Measurements from ENCODE around the gene ABHD17A. TPM values are rescaled to one million over a fixed set of nuclear protein-coding genes. Genes with fewer than 3 reads are reported as not detected.

The ABHD17A gene
- total RNA-seq, 1 experiment from 2014 or later, result 102 TPM

GRCh38 chr19:1852581-1853128 is 32.6 kb downstream of the ABHD17A start:
- no peaks in the 10 kb centered on the region for H3K27me3 ChIP-seq (ENCODE audit: low read length)
- no peaks in the 10 kb centered on the region for H3F3A ChIP-seq (ENCODE audit: low read length, unreplicated experiment)
- no peaks in the 10 kb centered on the region for H3K36me3 ChIP-seq (ENCODE audit: low read depth, low read length)
- CTCF ChIA-PET, result no interaction called here
- peaks cover 39% of the 10 kb centered on the region for H3K79me2 ChIP-seq (ENCODE audit: low read length)
- DNase-seq (no peak), ATAC-seq (no peak)
- no peak for TF ChIP-seq EZH2phosphoT487 (IDR thresholded peaks at IDR 0.05; ENCODE audit: borderline replicate concordance, low read length)
- TF ChIP-seq EZH2 (IDR thresholded peaks at IDR 0.05; ENCODE audit: low read length, unreplicated experiment), result no peak
- TF ChIP-seq, protein P1, sequence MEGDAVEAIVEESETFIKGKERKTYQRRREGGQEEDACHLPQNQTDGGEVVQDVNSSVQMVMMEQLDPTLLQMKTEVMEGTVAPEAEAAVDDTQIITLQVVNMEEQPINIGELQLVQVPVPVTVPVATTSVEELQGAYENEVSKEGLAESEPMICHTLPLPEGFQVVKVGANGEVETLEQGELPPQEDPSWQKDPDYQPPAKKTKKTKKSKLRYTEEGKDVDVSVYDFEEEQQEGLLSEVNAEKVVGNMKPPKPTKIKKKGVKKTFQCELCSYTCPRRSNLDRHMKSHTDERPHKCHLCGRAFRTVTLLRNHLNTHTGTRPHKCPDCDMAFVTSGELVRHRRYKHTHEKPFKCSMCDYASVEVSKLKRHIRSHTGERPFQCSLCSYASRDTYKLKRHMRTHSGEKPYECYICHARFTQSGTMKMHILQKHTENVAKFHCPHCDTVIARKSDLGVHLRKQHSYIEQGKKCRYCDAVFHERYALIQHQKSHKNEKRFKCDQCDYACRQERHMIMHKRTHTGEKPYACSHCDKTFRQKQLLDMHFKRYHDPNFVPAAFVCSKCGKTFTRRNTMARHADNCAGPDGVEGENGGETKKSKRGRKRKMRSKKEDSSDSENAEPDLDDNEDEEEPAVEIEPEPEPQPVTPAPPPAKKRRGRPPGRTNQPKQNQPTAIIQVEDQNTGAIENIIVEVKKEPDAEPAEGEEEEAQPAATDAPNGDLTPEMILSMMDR (conservative IDR thresholded peaks at IDR 0.05; ENCODE audit: low read depth, low read length), result no peak
- no peak overlapping the region for H3K4me2 ChIP-seq (ENCODE audit: low read length)
- no peaks in the 10 kb centered on the region for H3K9me2 ChIP-seq (replicated peaks; ENCODE audit: low read length)
- no peak overlapping the region for H3K9ac ChIP-seq (ENCODE audit: low read length)
- intact Hi-C loops (cut with micrococcal nuclease), result no loop called here
- H3K4me3 ChIP-seq (ENCODE audit: low read length), result no peak overlapping the region
- 0 out of 2 replicates have a peak, but pooled peaks cover 4% of the 10 kb centered on the region for H4K20me1 ChIP-seq (ENCODE audit: low read length)
- POLR2A ChIA-PET (ENCODE audit: unreplicated experiment), result no interaction called here
- BruUV-seq (replicated peaks), result no TSS peak
- H3K4me1 ChIP-seq (ENCODE audit: insufficient read depth, low read length), result peaks cover 5% of the 10 kb centered on the region; the same call in 1 of the 2 replicates
- H2AFZ ChIP-seq (ENCODE audit: low read length), result no peak overlapping the region
- H3K9me3 ChIP-seq (ENCODE audit: low read length), result no peaks in the 10 kb centered on the region
- no peak overlapping the region for H3K27ac ChIP-seq (ENCODE audit: low read length)

DNA sequence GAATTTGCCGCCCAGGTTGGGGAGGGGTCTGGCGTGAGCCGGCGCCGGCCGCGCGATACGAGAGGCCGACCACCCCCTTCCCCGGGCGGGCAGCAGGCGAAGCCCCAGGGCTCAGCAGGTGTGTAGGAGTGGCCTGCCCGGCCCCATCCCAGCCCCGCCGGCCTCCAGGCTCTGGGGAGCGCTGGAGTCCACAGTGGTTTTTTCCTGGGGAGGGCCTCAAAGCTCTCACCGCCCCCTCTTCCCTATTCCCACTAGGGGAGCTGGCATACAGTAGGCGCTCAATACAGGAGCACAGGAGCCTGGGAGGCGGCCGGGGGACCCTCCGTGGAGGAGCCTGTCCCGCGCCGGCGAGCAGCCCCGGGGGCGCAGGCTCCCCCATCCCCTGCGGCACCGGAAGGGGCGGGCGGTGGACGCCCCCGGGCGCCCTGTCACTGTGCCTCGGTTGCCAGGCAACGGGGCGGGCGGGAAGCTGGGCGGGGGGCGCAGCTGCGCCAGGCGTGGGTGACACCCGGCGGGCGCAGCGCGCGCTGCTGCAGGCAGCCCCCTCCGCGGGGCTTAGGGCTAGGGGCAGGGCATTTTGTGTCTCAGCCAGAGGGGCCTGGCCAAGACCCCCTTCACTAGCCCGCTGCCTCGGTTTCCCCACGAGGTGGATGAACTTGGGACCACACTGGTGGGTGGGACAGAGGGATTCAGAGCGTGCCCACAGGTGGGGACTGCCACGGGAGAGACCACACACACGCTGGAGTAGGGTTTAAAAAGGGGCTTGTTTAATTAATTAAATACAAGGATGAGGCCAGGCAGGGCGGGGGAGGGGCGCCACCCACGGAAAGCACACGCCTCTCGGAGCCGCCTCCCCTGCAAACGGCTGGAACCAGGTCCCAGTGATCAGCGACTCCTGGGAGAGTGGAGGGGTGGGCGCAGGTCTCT is 33.4 kb downstream of the ABHD17A start:
- no peak for DNase-seq
- H3K9ac ChIP-seq (ENCODE audit: low read length), result no peak overlapping the region
- CTCF ChIA-PET, result no interaction called here

More for the DNA sequence above, 33.4 kb downstream of the ABHD17A start:
- Histone ChIP-seq H3K27me3 (ENCODE audit: low read length) (no peaks in the 10 kb centered on the region), H3K27ac (ENCODE audit: low read length) (no peak overlapping the region), H3K9me3 (ENCODE audit: low read length) (no peaks in the 10 kb centered on the region), H2AFZ (ENCODE audit: low read length) (no peak overlapping the region), H3K36me3 (ENCODE audit: low read depth, low read length) (no peaks in the 10 kb centered on the region), H3F3A (ENCODE audit: low read length, unreplicated experiment) (no peaks in the 10 kb centered on the region), H3K4me1 (ENCODE audit: insufficient read depth, low read length) (peaks cover 2% of the 10 kb centered on the region), H3K9me2 (replicated peaks; ENCODE audit: low read length) (no peaks in the 10 kb centered on the region), H3K4me3 (ENCODE audit: low read length) (no peak overlapping the region), H4K20me1 (ENCODE audit: low read length) (peaks cover 8% of the 10 kb centered on the region; the same call in 1 of the 2 replicates), H3K79me2 (ENCODE audit: low read length) (peaks cover 39% of the 10 kb centered on the region), H3K4me2 (ENCODE audit: low read length) (no peak overlapping the region)
- BruUV-seq (replicated peaks), result no TSS peak
- POLR2A ChIA-PET (ENCODE audit: unreplicated experiment), result no interaction called here
- TF ChIP-seq, protein P1 (conservative IDR thresholded peaks at IDR 0.05; ENCODE audit: low read depth, low read length), result no peak
- TF ChIP-seq EZH2 (IDR thresholded peaks at IDR 0.05; ENCODE audit: low read length, unreplicated experiment) (no peak), EZH2phosphoT487 (IDR thresholded peaks at IDR 0.05; ENCODE audit: borderline replicate concordance, low read length) (no peak)
- ATAC-seq, result no peak
- intact Hi-C loops (cut with micrococcal nuclease), result no loop called here

All from PC-3 (cell line).